ENCODE measurements around the gene AKAP7. TPM values are rescaled to one million over a fixed set of nuclear protein-coding genes. Genes with fewer than 3 reads are reported as not detected.

The AKAP7 gene
- total RNA-seq, 2 donors from 2014 or later = 15.3 to 60.1 TPM

DNA sequence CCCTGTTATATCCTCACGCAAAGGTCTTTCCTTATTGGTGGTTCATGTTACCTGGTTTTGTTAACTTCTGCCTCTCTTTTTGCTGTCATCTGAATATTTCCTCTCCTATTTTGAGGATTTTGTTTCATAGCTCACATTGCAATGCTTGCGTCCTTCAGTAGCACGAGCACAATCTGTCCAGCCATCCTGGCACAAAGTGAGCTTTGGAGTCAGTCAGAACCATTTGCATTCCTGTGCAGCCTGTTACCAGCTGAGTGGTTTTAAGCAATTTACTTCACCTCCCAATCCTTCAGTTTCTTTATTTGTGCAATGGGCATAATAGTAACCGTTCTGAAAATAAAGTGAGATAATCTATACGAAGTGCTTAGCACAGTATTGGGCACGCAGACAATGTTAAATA is 42.7 kb downstream of the AKAP7 start:
- H3K9ac ChIP-seq (ENCODE audit: low read depth in 2 of 2, low read length in 2 of 2) = no peak overlapping the region
- no peak overlapping the region for H3K27ac ChIP-seq
- H3K4me1 ChIP-seq = no peaks in the 10 kb centered on the region
- no peaks in the 10 kb centered on the region for H3K36me3 ChIP-seq
- intact Hi-C loops (cut with DNase I) = no loop called here
- TF ChIP-seq, protein P1, sequence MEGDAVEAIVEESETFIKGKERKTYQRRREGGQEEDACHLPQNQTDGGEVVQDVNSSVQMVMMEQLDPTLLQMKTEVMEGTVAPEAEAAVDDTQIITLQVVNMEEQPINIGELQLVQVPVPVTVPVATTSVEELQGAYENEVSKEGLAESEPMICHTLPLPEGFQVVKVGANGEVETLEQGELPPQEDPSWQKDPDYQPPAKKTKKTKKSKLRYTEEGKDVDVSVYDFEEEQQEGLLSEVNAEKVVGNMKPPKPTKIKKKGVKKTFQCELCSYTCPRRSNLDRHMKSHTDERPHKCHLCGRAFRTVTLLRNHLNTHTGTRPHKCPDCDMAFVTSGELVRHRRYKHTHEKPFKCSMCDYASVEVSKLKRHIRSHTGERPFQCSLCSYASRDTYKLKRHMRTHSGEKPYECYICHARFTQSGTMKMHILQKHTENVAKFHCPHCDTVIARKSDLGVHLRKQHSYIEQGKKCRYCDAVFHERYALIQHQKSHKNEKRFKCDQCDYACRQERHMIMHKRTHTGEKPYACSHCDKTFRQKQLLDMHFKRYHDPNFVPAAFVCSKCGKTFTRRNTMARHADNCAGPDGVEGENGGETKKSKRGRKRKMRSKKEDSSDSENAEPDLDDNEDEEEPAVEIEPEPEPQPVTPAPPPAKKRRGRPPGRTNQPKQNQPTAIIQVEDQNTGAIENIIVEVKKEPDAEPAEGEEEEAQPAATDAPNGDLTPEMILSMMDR (IDR thresholded peaks at IDR 0.05) = no peak
- no peak overlapping the region for H3K4me3 ChIP-seq
- no peaks in the 10 kb centered on the region for H3K27me3 ChIP-seq
- no peaks in the 10 kb centered on the region for H3K9me3 ChIP-seq
- DNase-seq = no peak

DNA sequence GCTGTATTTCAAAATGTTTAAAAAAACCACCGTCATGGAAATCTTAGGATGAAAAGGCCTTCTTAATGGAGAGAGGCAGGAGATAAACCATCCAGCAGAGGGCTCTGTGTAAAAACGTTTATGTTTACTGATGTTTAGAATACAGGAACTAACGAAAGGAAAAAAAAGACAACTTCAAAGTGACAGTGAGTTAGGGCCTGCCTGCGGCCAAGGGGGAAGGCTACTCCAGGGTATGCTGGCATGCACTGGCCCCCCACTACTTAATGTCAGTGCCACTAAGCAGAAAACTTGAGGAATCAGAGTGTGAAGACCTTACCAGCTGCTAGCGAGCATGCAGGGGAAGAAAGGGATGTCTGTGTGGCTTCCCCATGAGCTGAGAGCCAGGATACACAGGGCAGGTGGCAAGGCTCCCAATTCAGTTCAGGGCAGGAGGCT is 47.7 kb downstream of the AKAP7 start:
- no peak overlapping the region for H3K4me3 ChIP-seq
- TF ChIP-seq, protein P1 (IDR thresholded peaks at IDR 0.05) = peak; percentile 23
- H3K27me3 ChIP-seq = no peaks in the 10 kb centered on the region
- no peak overlapping the region for H3K9ac ChIP-seq (ENCODE audit: low read depth in 2 of 2, low read length in 2 of 2)
- H3K36me3 ChIP-seq = no peaks in the 10 kb centered on the region
- intact Hi-C loops (cut with DNase I) = no loop called here
- no peaks in the 10 kb centered on the region for H3K4me1 ChIP-seq
- DNase-seq = no peak
- no peak overlapping the region for H3K27ac ChIP-seq
- no peaks in the 10 kb centered on the region for H3K9me3 ChIP-seq

DNA sequence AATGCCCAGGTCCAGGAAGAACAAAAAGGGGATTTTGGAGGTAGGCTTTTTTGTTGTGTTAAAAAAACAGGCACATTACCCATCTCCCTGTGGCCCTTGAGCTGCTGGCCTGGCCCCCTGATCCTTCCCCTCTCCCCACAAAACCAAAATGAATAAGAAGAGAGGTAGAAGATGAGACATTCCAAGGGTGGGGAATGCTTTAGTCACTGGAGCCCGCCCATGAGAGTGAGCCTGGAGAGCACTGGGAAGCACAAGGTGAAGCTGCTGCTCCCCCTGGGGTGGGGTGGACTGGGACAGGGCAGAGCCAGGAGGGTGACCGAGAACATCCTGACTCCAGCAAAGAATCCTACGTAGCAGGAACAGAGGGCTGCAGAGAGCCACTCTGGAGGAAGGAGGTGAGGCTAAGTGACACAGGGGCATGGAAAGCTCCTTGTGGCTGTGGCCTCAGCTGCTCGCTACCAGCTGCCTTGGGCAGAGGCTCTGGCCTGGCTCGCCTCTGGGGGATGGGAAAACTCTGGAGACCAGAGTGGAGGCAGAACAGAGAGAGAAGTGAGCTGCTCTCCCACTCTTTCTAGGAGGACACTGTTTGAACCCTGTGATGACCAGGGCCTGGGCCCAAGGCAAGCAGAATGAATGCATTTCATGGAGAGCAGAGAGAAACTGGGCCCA is 48.3 kb downstream of the AKAP7 start:
- no peak for DNase-seq
- no peaks in the 10 kb centered on the region for H3K27me3 ChIP-seq
- H3K27ac ChIP-seq = no peak overlapping the region
- H3K9me3 ChIP-seq = no peaks in the 10 kb centered on the region
- H3K9ac ChIP-seq (ENCODE audit: low read depth in 2 of 2, low read length in 2 of 2) = no peak overlapping the region
- TF ChIP-seq, protein P1 (IDR thresholded peaks at IDR 0.05) = no peak
- H3K4me3 ChIP-seq = no peak overlapping the region
- no peaks in the 10 kb centered on the region for H3K36me3 ChIP-seq
- H3K4me1 ChIP-seq = no peaks in the 10 kb centered on the region
- intact Hi-C loops (cut with DNase I) = no loop called here

DNA sequence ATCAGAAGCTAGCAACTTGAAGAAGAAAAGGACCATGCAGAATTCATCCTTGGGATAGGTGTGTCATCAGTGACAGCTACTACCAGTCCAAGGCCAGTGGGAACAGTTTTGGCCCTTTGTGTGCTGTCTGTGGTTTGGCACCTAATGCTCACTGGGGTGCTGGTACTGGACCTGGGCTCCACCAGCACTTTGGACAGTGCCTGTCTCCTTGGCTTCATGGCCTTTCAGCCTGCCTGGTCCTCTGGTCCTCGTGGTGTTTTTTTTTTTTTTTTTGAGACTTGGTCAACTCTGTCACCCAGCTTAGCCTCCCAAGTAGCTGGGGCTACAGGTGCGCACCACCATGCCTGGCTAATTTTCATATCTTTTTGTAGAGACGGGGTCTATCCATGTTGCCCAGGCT is 56.3 kb downstream of the AKAP7 start:
- no peaks in the 10 kb centered on the region for H3K36me3 ChIP-seq
- intact Hi-C loops (cut with DNase I) = no loop called here
- no peak overlapping the region for H3K4me3 ChIP-seq
- no peaks in the 10 kb centered on the region for H3K4me1 ChIP-seq
- no peaks in the 10 kb centered on the region for H3K9me3 ChIP-seq
- H3K27me3 ChIP-seq = no peaks in the 10 kb centered on the region
- H3K27ac ChIP-seq = no peak overlapping the region
- TF ChIP-seq, protein P1 (IDR thresholded peaks at IDR 0.05) = no peak
- no peak for DNase-seq
- H3K9ac ChIP-seq (ENCODE audit: low read depth in 2 of 2, low read length in 2 of 2) = no peak overlapping the region

DNA sequence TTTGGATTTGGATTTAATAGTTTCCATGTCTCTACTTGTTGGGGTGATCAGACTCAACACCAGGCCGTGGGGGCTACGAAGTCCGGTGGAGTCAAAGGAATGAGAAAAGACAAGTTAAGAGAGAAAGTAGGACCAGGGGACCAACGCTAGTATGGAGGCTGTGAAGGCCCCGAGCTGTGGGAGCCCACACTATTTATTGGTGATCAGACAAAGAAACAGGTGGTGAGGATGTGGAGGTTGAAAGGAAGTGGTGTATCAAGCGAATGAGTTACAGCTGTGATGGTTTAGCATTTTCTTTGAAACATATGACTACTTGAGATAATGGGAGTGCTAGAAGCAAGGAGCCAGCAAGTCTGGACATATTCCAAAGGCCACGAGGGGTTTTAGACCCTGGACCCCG is 62.4 kb downstream of the AKAP7 start:
- Histone ChIP-seq H3K4me1 (no peaks in the 10 kb centered on the region), H3K27ac (no peak overlapping the region), H3K9me3 (no peaks in the 10 kb centered on the region), H3K9ac (ENCODE audit: low read depth in 2 of 2, low read length in 2 of 2) (no peak overlapping the region), H3K4me3 (no peak overlapping the region), H3K27me3 (no peaks in the 10 kb centered on the region), H3K36me3 (no peaks in the 10 kb centered on the region)
- intact Hi-C loops (cut with DNase I) = loop anchor here (5.0 kb wide), 1 partner anchor 335 kb away; no protein-coding TSS in a partner anchor
- DNase-seq = no peak
- TF ChIP-seq, protein P1 (IDR thresholded peaks at IDR 0.05) = no peak
